HCEC 1CT (cell line): ENCODE measurements around the gene MEX3D.
A peak's percentile ranks its signal among the peaks of the same experiment; 100 is the strongest.

Experiments
- DNase-seq: peaks from one replicate; pipeline ENCODE4 v3.0.0-alpha.2; 2017

Gene MEX3D

GRCh38 chr19:1592755-1593500 is 24.8 kb upstream of the MEX3D start, which contains the start of gene MBD3:
TSS of gene MBD3 (minus strand) at chr19:1592865. CDS start at chr19:1592631, 234 bp downstream.
- DNase-seq, result peak; percentile 92

- DNase-seq, result peak; percentile 86
Observed at GRCh38 chr19:1592024-1592754, 24.1 kb upstream of the MEX3D start.

- no peak for DNase-seq
Observed at GRCh38 chr19:1591421-1592023, 23.4 kb upstream of the MEX3D start.

GRCh38 chr19:1590641-1591397 is 22.7 kb upstream of the MEX3D start:
- DNase-seq, result peak; percentile 9

GRCh38 chr19:1587872-1588271 is 19.7 kb upstream of the MEX3D start:
- DNase-seq, result no peak

- no peak for DNase-seq
Observed at GRCh38 chr19:1585243-1585580, 17.1 kb upstream of the MEX3D start.

- DNase-seq, result no peak
Observed at GRCh38 chr19:1584500-1585242, 16.5 kb upstream of the MEX3D start.

- no peak for DNase-seq
Observed at GRCh38 chr19:1582201-1582600, 14.1 kb upstream of the MEX3D start.

- no peak for DNase-seq
Observed at GRCh38 chr19:1580957-1581356, 12.8 kb upstream of the MEX3D start.

- DNase-seq, result no peak
Observed at GRCh38 chr19:1580382-1580781, 12.3 kb upstream of the MEX3D start.

- DNase-seq, result no peak
Observed at GRCh38 chr19:1579222-1579621, 11.1 kb upstream of the MEX3D start.

GRCh38 chr19:1577929-1578618 is 9.9 kb upstream of the MEX3D start:
- DNase-seq, result no peak

GRCh38 chr19:1577090-1577928 is 9.2 kb upstream of the MEX3D start:
- DNase-seq, result no peak

GRCh38 chr19:1576242-1577089 is 8.3 kb upstream of the MEX3D start:
- DNase-seq, result no peak

GRCh38 chr19:1575323-1576241 is 7.5 kb upstream of the MEX3D start:
- no peak for DNase-seq

- DNase-seq, result no peak
Observed at GRCh38 chr19:1574354-1575136, 6.4 kb upstream of the MEX3D start.

- no peak for DNase-seq
Observed at GRCh38 chr19:1572795-1573194, 4.7 kb upstream of the MEX3D start.

GRCh38 chr19:1571358-1571757 is 3.2 kb upstream of the MEX3D start:
- DNase-seq, result no peak
